LNCAP (cell line): ENCODE data around the gene PNLIPRP2.

Source experiments
- TF ChIP-seq, protein P1 (sequence below): fragments of 450-650 bp; IDR thresholded peaks from 2 replicates; pipeline ENCODE4 v1.5.1; 2017; ENCODE audit warnings: mild to moderate bottlenecking

The PNLIPRP2 gene

DNA sequence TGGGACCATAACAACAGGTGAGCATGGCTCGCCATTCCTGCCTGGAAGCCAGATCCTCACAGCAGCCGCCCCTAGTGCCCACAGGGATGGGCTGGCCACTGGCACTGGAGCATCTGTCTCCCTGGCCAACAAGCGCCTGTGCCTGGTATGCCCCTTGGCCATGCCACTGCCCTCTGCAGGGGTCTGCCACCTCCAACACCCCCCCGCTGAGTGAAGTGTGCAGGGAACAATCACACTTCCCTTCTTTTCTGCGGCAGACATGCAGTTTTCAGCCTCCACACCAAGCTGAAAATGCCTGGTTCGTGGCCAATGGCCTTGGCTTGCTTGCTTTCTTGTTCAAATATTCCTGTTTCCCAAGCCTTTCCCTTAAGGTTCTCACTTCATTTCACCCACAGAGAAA is 70.9 kb downstream of the PNLIPRP2 start:
- TF ChIP-seq, protein P1, sequence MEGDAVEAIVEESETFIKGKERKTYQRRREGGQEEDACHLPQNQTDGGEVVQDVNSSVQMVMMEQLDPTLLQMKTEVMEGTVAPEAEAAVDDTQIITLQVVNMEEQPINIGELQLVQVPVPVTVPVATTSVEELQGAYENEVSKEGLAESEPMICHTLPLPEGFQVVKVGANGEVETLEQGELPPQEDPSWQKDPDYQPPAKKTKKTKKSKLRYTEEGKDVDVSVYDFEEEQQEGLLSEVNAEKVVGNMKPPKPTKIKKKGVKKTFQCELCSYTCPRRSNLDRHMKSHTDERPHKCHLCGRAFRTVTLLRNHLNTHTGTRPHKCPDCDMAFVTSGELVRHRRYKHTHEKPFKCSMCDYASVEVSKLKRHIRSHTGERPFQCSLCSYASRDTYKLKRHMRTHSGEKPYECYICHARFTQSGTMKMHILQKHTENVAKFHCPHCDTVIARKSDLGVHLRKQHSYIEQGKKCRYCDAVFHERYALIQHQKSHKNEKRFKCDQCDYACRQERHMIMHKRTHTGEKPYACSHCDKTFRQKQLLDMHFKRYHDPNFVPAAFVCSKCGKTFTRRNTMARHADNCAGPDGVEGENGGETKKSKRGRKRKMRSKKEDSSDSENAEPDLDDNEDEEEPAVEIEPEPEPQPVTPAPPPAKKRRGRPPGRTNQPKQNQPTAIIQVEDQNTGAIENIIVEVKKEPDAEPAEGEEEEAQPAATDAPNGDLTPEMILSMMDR = no peak

GRCh38 chr10:116692225-116692624 is 71.5 kb downstream of the PNLIPRP2 start:
- TF ChIP-seq, protein P1 = no peak

GRCh38 chr10:116694243-116694926 is 73.6 kb downstream of the PNLIPRP2 start:
- TF ChIP-seq, protein P1 = no peak
